Liver (tissue), 9 donors: ENCODE results near the gene TSPAN15. TPM values are rescaled to one million over a fixed set of nuclear protein-coding genes. Genes with fewer than 3 reads are reported as not detected.

Experiments
- DNase-seq: peaks from one replicate; pipeline ENCODE4 v3.0.0-alpha.2; 2017; ENCODE audit warnings: low spot score
- H3K27ac ChIP-seq, 2 donors: one replicate each; pipeline ENCODE4 v1.7.0; 2013; ENCODE audit warnings: inconsistent platforms in 2 of 2, low read length in 2 of 2, control low read depth in 1 of 2, low read depth in 1 of 2, mild to moderate bottlenecking in 1 of 2
- H3K27me3 ChIP-seq, 4 donors: one replicate each; pipeline versions ENCODE4 v1.6.1 to v1.7.0; 2013; ENCODE audit warnings: low read length in 3 of 4, inconsistent platforms in 1 of 4, mild to moderate bottlenecking in 1 of 4, moderate library complexity in 1 of 4; ENCODE audit not compliant: control insufficient read depth in 4 of 4, insufficient read depth in 4 of 4
- H3K36me3 ChIP-seq, 4 donors: one replicate each; pipeline versions ENCODE4 v1.6.1 to v1.7.0; 2013; ENCODE audit warnings: low read length in 3 of 4, mild to moderate bottlenecking in 3 of 4, low read depth in 1 of 4, moderate library complexity in 1 of 4; ENCODE audit not compliant: control insufficient read depth in 4 of 4, insufficient read depth in 3 of 4
- H3K4me1 ChIP-seq, 4 donors: one replicate each; pipeline versions ENCODE4 v1.6.1 to v1.7.0; 2013; ENCODE audit warnings: low read length in 3 of 4, mild to moderate bottlenecking in 3 of 4, moderate library complexity in 1 of 4; ENCODE audit not compliant: control insufficient read depth in 4 of 4, insufficient read depth in 4 of 4
- H3K4me3 ChIP-seq, 3 donors: one replicate each; pipeline versions ENCODE4 v1.6.1 to v1.7.0; 2013; ENCODE audit warnings: low read length in 3 of 3, control low read depth in 1 of 3, low read depth in 1 of 3, mild to moderate bottlenecking in 1 of 3
- H3K9ac ChIP-seq, 2 donors: one replicate each; pipeline ENCODE4 v1.7.0; 2013; ENCODE audit warnings: low read length in 2 of 2, mild to moderate bottlenecking in 2 of 2, moderate library complexity in 2 of 2, control low read depth in 1 of 2, low read depth in 1 of 2
- H3K9me3 ChIP-seq, 4 donors: one replicate each; pipeline versions ENCODE4 v1.6.1 to v1.7.0; 2013; ENCODE audit warnings: low read length in 3 of 4; ENCODE audit not compliant: control insufficient read depth in 4 of 4
- EGR1 ChIP-seq, 2 donors: IDR thresholded peaks; 2 replicates each; pipeline ENCODE4 v1.6.1; 2016 to 2018; ENCODE audit warnings: antibody characterized with exemption in 2 of 2, low read depth in 2 of 2
- FOXA2 ChIP-seq: IDR thresholded peaks from 2 replicates; pipeline ENCODE4 v1.6.1; 2016; ENCODE audit warnings: antibody characterized with exemption
- GABPA ChIP-seq, 2 donors: IDR thresholded peaks in 1 of 2; conservative IDR thresholded peaks in 1 of 2; 2 replicates each; pipeline ENCODE4 v1.6.1; 2016; ENCODE audit warnings: antibody characterized with exemption in 2 of 2, mild to moderate bottlenecking in 1 of 2, moderate library complexity in 1 of 2
- HNF4A ChIP-seq, 2 donors: conservative IDR thresholded peaks; 2 replicates each; pipeline ENCODE4 v1.6.1; 2016; ENCODE audit warnings: antibody characterized with exemption in 2 of 2, mild to moderate bottlenecking in 2 of 2
- HNF4G ChIP-seq: IDR thresholded peaks from 2 replicates; pipeline ENCODE4 v1.6.1; 2016; ENCODE audit warnings: antibody characterized with exemption
- NR2F2 ChIP-seq: IDR thresholded peaks from 2 replicates; pipeline ENCODE4 v1.6.1; 2016; ENCODE audit warnings: antibody characterized with exemption
- RAD21 ChIP-seq, 2 donors: IDR thresholded peaks; 2 replicates each; pipeline ENCODE4 v1.6.1; 2016; ENCODE audit warnings: antibody characterized with exemption in 2 of 2, mild to moderate bottlenecking in 2 of 2
- RXRA ChIP-seq, 2 donors: IDR thresholded peaks; 2 replicates each; pipeline ENCODE4 v1.6.1; 2017 to 2018; ENCODE audit warnings: antibody characterized with exemption in 2 of 2, mild to moderate bottlenecking in 1 of 2
- TAF1 ChIP-seq: conservative IDR thresholded peaks from 2 replicates; pipeline ENCODE4 v1.6.1; 2016; ENCODE audit warnings: antibody characterized with exemption, mild to moderate bottlenecking
- YY1 ChIP-seq: IDR thresholded peaks from 2 replicates; pipeline ENCODE4 v1.6.1; 2016; ENCODE audit warnings: antibody characterized with exemption, mild to moderate bottlenecking
- WGBS: extraction: QIAGEN DNeasy Blood & Tissue Kit; methylation state at CpG from one replicate; pipeline ENCODE4 v1.1.7; 2013; 5-methylcytosine and 5-hydroxymethylcytosine counted together
- polyA plus RNA-seq, 2 donors: library from polyadenylated mRNA; stranded (reverse) in 1 of 2; unstranded in 1 of 2; fragments of 200-250 nt in 1 of 2; fragments of >200 nt in 1 of 2; fragmentation: Nextera tagmentation in 1 of 2; extraction: Ambion mirVana in 1 of 2; gene quantifications; one replicate each; pipeline versions ENCODE4 v1.2.1 to v1.2.3, GENCODE V29; 2013 to 2015
- total RNA-seq, 2 donors: library from RNA; depleted of rRNA; stranded (reverse); fragments of >200 nt; gene quantifications; one replicate each; pipeline ENCODE4 v1.2.3, GENCODE V29; 2014
- TF ChIP-seq, protein P1 (sequence below): IDR thresholded peaks from 2 replicates; pipeline ENCODE4 v1.6.1; 2016; ENCODE audit warnings: antibody characterized with exemption
- TF ChIP-seq, protein P2 (sequence below): fragments of 150-350 bp; IDR thresholded peaks from 2 replicates; pipeline ENCODE4 v1.5.1; 2017; ENCODE audit warnings: improper control_type of control experiment, low read depth, low read length; ENCODE audit not compliant: missing input control
- TF ChIP-seq, protein P3 (sequence below): IDR thresholded peaks from 2 replicates; pipeline ENCODE4 v1.6.1; 2016; ENCODE audit warnings: antibody characterized with exemption, mild to moderate bottlenecking
- TF ChIP-seq, protein P4 (sequence below): IDR thresholded peaks from 2 replicates; pipeline ENCODE4 v1.6.1; 2016; ENCODE audit warnings: antibody characterized with exemption
- donor health status: healthy.
- donor health status: healthy.
- donor health status: healthy.
- donor health status: healthy.
- donor health status: healthy.

TSPAN15 gene
- total and polyA plus RNA-seq, 4 donors: 2.0 to 4.3 (median 3.3) TPM

DNA sequence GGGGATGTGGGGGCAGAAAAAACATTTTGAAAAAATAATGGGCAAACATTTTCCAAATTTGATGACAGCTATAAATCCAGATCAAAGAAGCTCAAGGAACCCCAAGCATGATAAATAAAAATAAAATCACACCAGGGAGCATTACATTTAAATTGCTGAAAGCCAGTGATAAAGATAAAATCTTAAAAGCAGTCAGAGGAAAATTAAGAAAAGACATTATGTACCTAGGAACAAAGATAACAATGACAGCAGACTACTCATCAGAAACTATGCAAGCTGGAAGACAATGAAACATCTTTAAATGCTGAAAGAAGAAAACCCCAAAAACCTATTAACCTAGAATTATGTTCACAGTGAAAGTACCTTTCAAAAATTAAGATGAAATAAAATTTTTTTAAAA lies 98.7 kb downstream of the TSPAN15 start (continued):
- TF ChIP-seq TAF1 (no peak), FOXA2 (no peak), EGR1 (IDR thresholded peaks at IDR 0.05; ENCODE audit: low read depth in 2 of 2) (no peak), NR2F2 (no peak), RAD21 (IDR thresholded peaks at IDR 0.05) (no peak)
- TF ChIP-seq, protein P1, sequence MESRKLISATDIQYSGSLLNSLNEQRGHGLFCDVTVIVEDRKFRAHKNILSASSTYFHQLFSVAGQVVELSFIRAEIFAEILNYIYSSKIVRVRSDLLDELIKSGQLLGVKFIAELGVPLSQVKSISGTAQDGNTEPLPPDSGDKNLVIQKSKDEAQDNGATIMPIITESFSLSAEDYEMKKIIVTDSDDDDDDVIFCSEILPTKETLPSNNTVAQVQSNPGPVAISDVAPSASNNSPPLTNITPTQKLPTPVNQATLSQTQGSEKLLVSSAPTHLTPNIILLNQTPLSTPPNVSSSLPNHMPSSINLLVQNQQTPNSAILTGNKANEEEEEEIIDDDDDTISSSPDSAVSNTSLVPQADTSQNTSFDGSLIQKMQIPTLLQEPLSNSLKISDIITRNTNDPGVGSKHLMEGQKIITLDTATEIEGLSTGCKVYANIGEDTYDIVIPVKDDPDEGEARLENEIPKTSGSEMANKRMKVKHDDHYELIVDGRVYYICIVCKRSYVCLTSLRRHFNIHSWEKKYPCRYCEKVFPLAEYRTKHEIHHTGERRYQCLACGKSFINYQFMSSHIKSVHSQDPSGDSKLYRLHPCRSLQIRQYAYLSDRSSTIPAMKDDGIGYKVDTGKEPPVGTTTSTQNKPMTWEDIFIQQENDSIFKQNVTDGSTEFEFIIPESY: no peak

DNA sequence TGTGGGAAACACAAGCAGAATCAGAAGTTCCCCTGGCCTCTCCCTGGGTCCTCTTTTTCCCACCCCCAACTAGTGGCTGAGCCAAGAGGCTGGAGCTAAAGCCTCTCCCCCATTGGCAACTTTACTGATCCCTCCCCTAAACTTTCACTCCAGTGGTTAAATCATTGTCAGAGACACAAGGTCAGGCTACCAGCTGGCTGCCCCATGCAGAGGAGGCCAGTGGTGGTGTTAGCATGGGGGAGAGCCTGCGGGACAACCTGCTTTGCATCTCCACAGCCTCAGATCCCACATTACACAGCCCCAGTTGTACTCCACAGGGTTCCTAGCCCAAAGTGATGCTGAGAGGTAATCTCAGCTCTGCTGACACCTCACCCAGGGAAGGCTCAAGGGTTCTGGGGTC lies 101.0 kb downstream of the TSPAN15 start:
- Histone ChIP-seq H3K27ac (no peak overlapping the region), H3K27me3 (no peaks in the 10 kb centered on the region), H3K4me3 (no peak overlapping the region), H3K9ac (no peak overlapping the region), H3K36me3 (no peaks in the 10 kb centered on the region), H3K9me3 (peaks cover 10 to 33% (median 14%) of the 10 kb centered on the region in 4 donors), H3K4me1 (no peaks in the 10 kb centered on the region)
- whole genome bisulfite sequencing: 15% methylated on average over 1 of the region's 1 CpG
- no peak for DNase-seq
- TF ChIP-seq TAF1 (no peak), GABPA (IDR thresholded peaks at IDR 0.05 in 1 of 2, conservative IDR thresholded peaks at IDR 0.05 in 1 of 2) (no peak), HNF4A (conservative IDR thresholded peaks at IDR 0.05) (no peak), EGR1 (IDR thresholded peaks at IDR 0.05; ENCODE audit: low read depth in 2 of 2) (no peak), RXRA (IDR thresholded peaks at IDR 0.05) (no peak), NR2F2 (no peak), HNF4G (no peak), YY1 (no peak)
- TF ChIP-seq, protein P2, sequence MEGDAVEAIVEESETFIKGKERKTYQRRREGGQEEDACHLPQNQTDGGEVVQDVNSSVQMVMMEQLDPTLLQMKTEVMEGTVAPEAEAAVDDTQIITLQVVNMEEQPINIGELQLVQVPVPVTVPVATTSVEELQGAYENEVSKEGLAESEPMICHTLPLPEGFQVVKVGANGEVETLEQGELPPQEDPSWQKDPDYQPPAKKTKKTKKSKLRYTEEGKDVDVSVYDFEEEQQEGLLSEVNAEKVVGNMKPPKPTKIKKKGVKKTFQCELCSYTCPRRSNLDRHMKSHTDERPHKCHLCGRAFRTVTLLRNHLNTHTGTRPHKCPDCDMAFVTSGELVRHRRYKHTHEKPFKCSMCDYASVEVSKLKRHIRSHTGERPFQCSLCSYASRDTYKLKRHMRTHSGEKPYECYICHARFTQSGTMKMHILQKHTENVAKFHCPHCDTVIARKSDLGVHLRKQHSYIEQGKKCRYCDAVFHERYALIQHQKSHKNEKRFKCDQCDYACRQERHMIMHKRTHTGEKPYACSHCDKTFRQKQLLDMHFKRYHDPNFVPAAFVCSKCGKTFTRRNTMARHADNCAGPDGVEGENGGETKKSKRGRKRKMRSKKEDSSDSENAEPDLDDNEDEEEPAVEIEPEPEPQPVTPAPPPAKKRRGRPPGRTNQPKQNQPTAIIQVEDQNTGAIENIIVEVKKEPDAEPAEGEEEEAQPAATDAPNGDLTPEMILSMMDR: no peak
- TF ChIP-seq, protein P1: no peak
- TF ChIP-seq, protein P3, sequence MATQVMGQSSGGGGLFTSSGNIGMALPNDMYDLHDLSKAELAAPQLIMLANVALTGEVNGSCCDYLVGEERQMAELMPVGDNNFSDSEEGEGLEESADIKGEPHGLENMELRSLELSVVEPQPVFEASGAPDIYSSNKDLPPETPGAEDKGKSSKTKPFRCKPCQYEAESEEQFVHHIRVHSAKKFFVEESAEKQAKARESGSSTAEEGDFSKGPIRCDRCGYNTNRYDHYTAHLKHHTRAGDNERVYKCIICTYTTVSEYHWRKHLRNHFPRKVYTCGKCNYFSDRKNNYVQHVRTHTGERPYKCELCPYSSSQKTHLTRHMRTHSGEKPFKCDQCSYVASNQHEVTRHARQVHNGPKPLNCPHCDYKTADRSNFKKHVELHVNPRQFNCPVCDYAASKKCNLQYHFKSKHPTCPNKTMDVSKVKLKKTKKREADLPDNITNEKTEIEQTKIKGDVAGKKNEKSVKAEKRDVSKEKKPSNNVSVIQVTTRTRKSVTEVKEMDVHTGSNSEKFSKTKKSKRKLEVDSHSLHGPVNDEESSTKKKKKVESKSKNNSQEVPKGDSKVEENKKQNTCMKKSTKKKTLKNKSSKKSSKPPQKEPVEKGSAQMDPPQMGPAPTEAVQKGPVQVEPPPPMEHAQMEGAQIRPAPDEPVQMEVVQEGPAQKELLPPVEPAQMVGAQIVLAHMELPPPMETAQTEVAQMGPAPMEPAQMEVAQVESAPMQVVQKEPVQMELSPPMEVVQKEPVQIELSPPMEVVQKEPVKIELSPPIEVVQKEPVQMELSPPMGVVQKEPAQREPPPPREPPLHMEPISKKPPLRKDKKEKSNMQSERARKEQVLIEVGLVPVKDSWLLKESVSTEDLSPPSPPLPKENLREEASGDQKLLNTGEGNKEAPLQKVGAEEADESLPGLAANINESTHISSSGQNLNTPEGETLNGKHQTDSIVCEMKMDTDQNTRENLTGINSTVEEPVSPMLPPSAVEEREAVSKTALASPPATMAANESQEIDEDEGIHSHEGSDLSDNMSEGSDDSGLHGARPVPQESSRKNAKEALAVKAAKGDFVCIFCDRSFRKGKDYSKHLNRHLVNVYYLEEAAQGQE: no peak
- TF ChIP-seq, protein P4, sequence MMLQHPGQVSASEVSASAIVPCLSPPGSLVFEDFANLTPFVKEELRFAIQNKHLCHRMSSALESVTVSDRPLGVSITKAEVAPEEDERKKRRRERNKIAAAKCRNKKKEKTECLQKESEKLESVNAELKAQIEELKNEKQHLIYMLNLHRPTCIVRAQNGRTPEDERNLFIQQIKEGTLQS: no peak
